Mesenchymal stem cell (in vitro differentiated cells and primary cell): ENCODE measurements around the gene RPA1.

Experiments used
- DNase-seq: peaks from one replicate; pipeline ENCODE4 v3.0.0-alpha.2; 2013
- H2AFZ ChIP-seq: one replicate; pipeline ENCODE4 v1.6.1; 2013; ENCODE audit warnings: low read depth, mild to moderate bottlenecking, control low read depth, inconsistent platforms, low read length, moderate library complexity
- H2AK5ac ChIP-seq: 2 replicates; pipeline ENCODE4 v1.6.1; 2013; ENCODE audit warnings: low read length, moderate library complexity, mild to moderate bottlenecking, inconsistent platforms; ENCODE audit not compliant: severe bottlenecking
- H2BK120ac ChIP-seq: one replicate; pipeline ENCODE4 v1.6.1; 2013; ENCODE audit warnings: low read depth, mild to moderate bottlenecking, inconsistent platforms, low read length, moderate library complexity
- H2BK12ac ChIP-seq, 2 experiments: one replicate each; pipeline ENCODE4 v1.6.1; 2013; ENCODE audit warnings: inconsistent platforms in 2 of 2, low read length in 2 of 2, mild to moderate bottlenecking in 2 of 2, moderate library complexity in 2 of 2, control low read depth in 1 of 2
- H2BK15ac ChIP-seq: one replicate; pipeline ENCODE4 v1.6.1; 2013; ENCODE audit warnings: mild to moderate bottlenecking, low read depth, inconsistent platforms; ENCODE audit not compliant: poor library complexity, severe bottlenecking
- H2BK5ac ChIP-seq: 2 replicates; pipeline ENCODE4 v1.6.1; 2013; ENCODE audit warnings: low read depth, mild to moderate bottlenecking, low read length, control low read depth, inconsistent platforms; ENCODE audit not compliant: poor library complexity, severe bottlenecking
- H3K14ac ChIP-seq, 2 experiments: one replicate each; pipeline ENCODE4 v1.6.1; 2013; ENCODE audit warnings: inconsistent platforms in 2 of 2, low read length in 2 of 2, control low read depth in 1 of 2, mild to moderate bottlenecking in 1 of 2, moderate library complexity in 1 of 2
- H3K18ac ChIP-seq, 2 experiments: one replicate each; pipeline ENCODE4 v1.6.1; 2013; ENCODE audit warnings: inconsistent platforms in 2 of 2, low read length in 2 of 2, control low read depth in 1 of 2, low read depth in 1 of 2, mild to moderate bottlenecking in 1 of 2
- H3K23ac ChIP-seq, 2 experiments: one replicate each; pipeline ENCODE4 v1.6.1; 2013; ENCODE audit warnings: inconsistent platforms in 2 of 2, low read length in 2 of 2, mild to moderate bottlenecking in 2 of 2, moderate library complexity in 2 of 2, control low read depth in 1 of 2
- H3K27ac ChIP-seq: 2 replicates; pipeline ENCODE4 v1.5.1; 2013; ENCODE audit warnings: mild to moderate bottlenecking, moderate library complexity, low read length, control low read depth, inconsistent platforms; ENCODE audit not compliant: poor library complexity, severe bottlenecking
- H3K27me3 ChIP-seq, 2 experiments: 2 replicates each; pipeline versions ENCODE4 v1.6.1 to v1.7.0; 2013; ENCODE audit warnings: low read length in 2 of 2, mild to moderate bottlenecking in 2 of 2, moderate library complexity in 2 of 2, control low read depth in 1 of 2, inconsistent platforms in 1 of 2; ENCODE audit not compliant: control insufficient read depth in 1 of 2, insufficient read depth in 1 of 2
- H3K36me3 ChIP-seq, 2 experiments: 2 replicates each; pipeline versions ENCODE4 v1.6.1 to v1.7.0; 2013; ENCODE audit warnings: low read length in 2 of 2, control low read depth in 1 of 2, inconsistent platforms in 1 of 2, low read depth in 1 of 2, mild to moderate bottlenecking in 1 of 2; ENCODE audit not compliant: insufficient read depth in 2 of 2, control insufficient read depth in 1 of 2
- H3K4ac ChIP-seq, 2 experiments: one replicate each; pipeline ENCODE4 v1.6.1; 2013; ENCODE audit warnings: inconsistent platforms in 2 of 2, low read length in 2 of 2, mild to moderate bottlenecking in 2 of 2, moderate library complexity in 2 of 2, control low read depth in 1 of 2, low read depth in 1 of 2
- H3K4me1 ChIP-seq: 2 replicates; pipeline ENCODE4 v1.6.1; 2013; ENCODE audit warnings: low read depth, low read length, control low read depth; ENCODE audit not compliant: control insufficient read depth, insufficient read depth
- H3K4me2 ChIP-seq: 2 replicates; pipeline ENCODE4 v1.6.1; 2013; ENCODE audit warnings: low read length, mild to moderate bottlenecking, inconsistent platforms; ENCODE audit not compliant: poor library complexity, severe bottlenecking
- H3K4me3 ChIP-seq, 2 experiments: 2 replicates each; pipeline versions ENCODE4 v1.5.1 to v1.7.0; 2013; ENCODE audit warnings: low read length in 2 of 2, mild to moderate bottlenecking in 2 of 2, control low read depth in 1 of 2, low read depth in 1 of 2; ENCODE audit not compliant: insufficient read depth in 1 of 2
- H3K79me1 ChIP-seq: replicated peaks from 2 replicates; pipeline ENCODE4 v1.6.1; 2013; ENCODE audit warnings: mild to moderate bottlenecking, control low read depth, low read length, inconsistent platforms; ENCODE audit not compliant: poor library complexity, severe bottlenecking
- H3K9ac ChIP-seq: 2 replicates; pipeline ENCODE4 v1.7.0; 2013; ENCODE audit warnings: mild to moderate bottlenecking, low read length, moderate library complexity
- H3K9me3 ChIP-seq: 2 replicates; pipeline ENCODE4 v1.7.0; 2013; ENCODE audit warnings: mild to moderate bottlenecking, low read length; ENCODE audit not compliant: control insufficient read depth
- H4K8ac ChIP-seq: one replicate; pipeline ENCODE4 v1.6.1; 2013; ENCODE audit warnings: inconsistent platforms, mild to moderate bottlenecking, low read length, moderate library complexity
- H4K91ac ChIP-seq: one replicate; pipeline ENCODE4 v1.6.1; 2013; ENCODE audit warnings: mild to moderate bottlenecking, low read length, inconsistent platforms
- WGBS: methylation state at CpG from one replicate; pipeline ENCODE4 v1.1.7; 2013; ENCODE audit warnings: mixed read lengths; 5-methylcytosine and 5-hydroxymethylcytosine counted together

RPA1 gene

GRCh38 chr17:1878419-1879121 is 48.8 kb downstream of the RPA1 start:
- Histone ChIP-seq H3K27me3 (no peaks in the 10 kb centered on the region), H3K9ac (no peak overlapping the region), H2BK5ac (no peak overlapping the region), H3K4me3 (no peak overlapping the region), H4K8ac (no peak overlapping the region), H2BK120ac (no peak overlapping the region), H3K4me1 (no peaks in the 10 kb centered on the region), H2BK15ac (no peak overlapping the region), H3K4ac (no peak overlapping the region), H3K9me3 (no peaks in the 10 kb centered on the region), H3K23ac (no peak overlapping the region), H3K14ac (no peak overlapping the region), H4K91ac (no peak overlapping the region), H2AFZ (no peak overlapping the region), H3K4me2 (no peak overlapping the region), H2BK12ac (no peak overlapping the region), H3K36me3 (peaks cover 47 to 87% of the 10 kb centered on the region in 2 experiments), H3K18ac (no peak overlapping the region), H2AK5ac (no peak overlapping the region), H3K27ac (no peak overlapping the region), H3K79me1 (no peaks in the 10 kb centered on the region)
- DNase-seq, result no peak
- 95% methylated on average over 17 of the region's 17 CpGs for WGBS

- Histone ChIP-seq H2BK15ac (no peak overlapping the region), H2BK5ac (no peak overlapping the region), H3K14ac (no peak overlapping the region), H3K23ac (no peak overlapping the region), H3K9me3 (peaks cover 4% of the 10 kb centered on the region), H2AFZ (no peak overlapping the region), H3K27me3 (no peaks in the 10 kb centered on the region), H4K8ac (no peak overlapping the region), H3K4me3 (no peak overlapping the region), H3K4me2 (no peak overlapping the region), H3K79me1 (peaks cover 5% of the 10 kb centered on the region), H3K27ac (no peak overlapping the region), H3K36me3 (peaks cover 62 to 90% of the 10 kb centered on the region in 2 experiments), H3K4me1 (no peaks in the 10 kb centered on the region), H3K4ac (no peak overlapping the region), H4K91ac (no peak overlapping the region), H2BK12ac (no peak overlapping the region), H3K18ac (no peak overlapping the region), H2AK5ac (no peak overlapping the region), H2BK120ac (no peak overlapping the region), H3K9ac (peak overlapping the region; percentile 18)
- 88% methylated on average over 12 of the region's 12 CpGs for WGBS
- no peak for DNase-seq
These were observed 51.2 kb downstream of the RPA1 start for GRCh38 chr17:1880851-1881630.

- WGBS, result 89% methylated on average over 10 of the region's 10 CpGs
- no peak overlapping the region for H2BK5ac ChIP-seq
- H3K27me3 ChIP-seq, result no peaks in the 10 kb centered on the region
These were observed 53.0 kb downstream of the RPA1 start for GRCh38 chr17:1882836-1883235.

GRCh38 chr17:1883536-1883935 is 53.7 kb downstream of the RPA1 start:
- Histone ChIP-seq H3K4ac (no peak overlapping the region), H2BK12ac (no peak overlapping the region), H3K9ac (no peak overlapping the region), H3K18ac (no peak overlapping the region), H3K23ac (no peak overlapping the region), H4K91ac (no peak overlapping the region), H3K27ac (no peak overlapping the region), H3K36me3 (peaks cover 70 to 90% of the 10 kb centered on the region in 2 experiments), H3K79me1 (peaks cover 5% of the 10 kb centered on the region), H3K4me3 (no peak overlapping the region), H2AK5ac (no peak overlapping the region), H3K9me3 (peaks cover 4% of the 10 kb centered on the region), H2BK15ac (no peak overlapping the region), H3K27me3 (no peaks in the 10 kb centered on the region), H3K4me2 (no peak overlapping the region), H2AFZ (no peak overlapping the region), H4K8ac (no peak overlapping the region), H2BK120ac (no peak overlapping the region), H3K4me1 (no peaks in the 10 kb centered on the region), H3K14ac (no peak overlapping the region), H2BK5ac (no peak overlapping the region)
- no peak for DNase-seq
- 95% methylated on average over 15 of the region's 16 CpGs for WGBS

More at GRCh38 chr17:1882836-1883235, 53.0 kb downstream of the RPA1 start:
- Histone ChIP-seq H3K27ac (no peak overlapping the region), H3K9ac (no peak overlapping the region), H3K4me3 (no peak overlapping the region), H2BK12ac (no peak overlapping the region), H3K4ac (no peak overlapping the region), H3K79me1 (peaks cover 5% of the 10 kb centered on the region), H3K36me3 (peaks cover 70 to 86% of the 10 kb centered on the region in 2 experiments), H4K91ac (no peak overlapping the region), H3K4me1 (no peaks in the 10 kb centered on the region), H2AFZ (no peak overlapping the region), H3K4me2 (no peak overlapping the region), H3K23ac (no peak overlapping the region), H2AK5ac (no peak overlapping the region), H3K14ac (no peak overlapping the region), H2BK15ac (no peak overlapping the region), H3K9me3 (peaks cover 4% of the 10 kb centered on the region), H3K18ac (no peak overlapping the region), H4K8ac (no peak overlapping the region), H2BK120ac (no peak overlapping the region)
- peak; percentile 41 for DNase-seq
